Measurements from ENCODE around the gene NBAS. TPM values are rescaled to one million over a fixed set of nuclear protein-coding genes. Genes with fewer than 3 reads are reported as not detected.

NBAS gene
- total and polyA plus RNA-seq, 2 donors (not counting 3 experiments of a cell fraction or from before 2014, with no cell fraction given), result 29.4 to 43.0 TPM

GRCh38 chr2:15544227-15544626 is 16.9 kb downstream of the NBAS start:
- ChIA-PET POLR2A (no interaction called here), CTCF (interaction anchor here (1.2 to 1.5 kb wide), 2 partner anchors 12 to 17 kb away, joined by 3 to 5 read pairs; partner anchors contain the start of gene NBAS)

More at GRCh38 chr2:15544227-15544626, 16.9 kb downstream of the NBAS start:
- BruUV-seq (replicated peaks), result no TSS peak
- Histone ChIP-seq H3K9ac (replicated peaks; ENCODE audit: extremely low read depth, insufficient read depth, low read length) (no peak overlapping the region), H3K4me3 (replicated peaks in 1 of 3; ENCODE audit: insufficient read depth in 1 of 3, low read depth in 1 of 3, low read length in 3 of 3) (no peak overlapping the region), H4K20me1 (replicated peaks; ENCODE audit: control insufficient read depth, extremely low read depth, insufficient read depth, low read length) (no peaks in the 10 kb centered on the region), H3K27ac (ENCODE audit: insufficient read depth, low read depth, low read length) (no peak overlapping the region), H3K9me3 (replicated peaks; ENCODE audit: control insufficient read depth, insufficient read depth, low read length) (no peaks in the 10 kb centered on the region), H3K27me3 (ENCODE audit: control insufficient read depth in 2 of 2, insufficient read depth in 2 of 2, low read length in 2 of 2) (no peaks in the 10 kb centered on the region), H3K36me3 (ENCODE audit: control insufficient read depth in 2 of 2, extremely low read depth in 1 of 2, insufficient read depth in 2 of 2, low read length in 2 of 2) (peaks cover 0 to under 1% of the 10 kb centered on the region in 2 experiments), H3K4me1 (ENCODE audit: control insufficient read depth, extremely low read depth, insufficient read depth, low read length) (no peaks in the 10 kb centered on the region), H3K4me2 (ENCODE audit: insufficient read depth, low read length) (no peak overlapping the region), H3K9me1 (replicated peaks; ENCODE audit: control insufficient read depth, extremely low read depth, insufficient read depth, low read length) (no peaks in the 10 kb centered on the region), H3K79me2 (ENCODE audit: control insufficient read depth, insufficient read depth, low read length) (no peaks in the 10 kb centered on the region), H2AFZ (ENCODE audit: low read depth, low read length) (no peak overlapping the region)
- FAIRE-seq, result no peak
- dilution Hi-C loops (cut with MboI; ENCODE audit: extremely low pct_ligation_motif_present, low sequenced_read_pairs), result no loop called here
- TF ChIP-seq MYC (IDR thresholded peaks at IDR 0.05; ENCODE audit: low read depth, low read length) (no peak), POLR2A (IDR thresholded peaks at IDR 0.05; ENCODE audit: low read depth, low read length) (no peak), MAX (IDR thresholded peaks at IDR 0.05; ENCODE audit: insufficient read depth, insufficient read length) (no peak), POLR2AphosphoS5 (IDR thresholded peaks at IDR 0.05; ENCODE audit: insufficient read depth, low read depth, low read length) (no peak), CTCF (IDR thresholded peaks at IDR 0.05; ENCODE audit: extremely low read depth in 1 of 2, insufficient read depth in 1 of 2, low read depth in 1 of 2, low read length in 2 of 2) (no peak), GATA2 (IDR thresholded peaks at IDR 0.05; ENCODE audit: insufficient read depth, insufficient read length, low read depth, low read length) (no peak), JUN (IDR thresholded peaks at IDR 0.05; ENCODE audit: borderline replicate concordance, insufficient read depth, insufficient read length, low read depth) (no peak), EZH2 (IDR thresholded peaks at IDR 0.05; ENCODE audit: borderline replicate concordance, low read depth, low read length, severe bottlenecking) (no peak), FOS (IDR thresholded peaks at IDR 0.05; ENCODE audit: borderline replicate concordance, insufficient read depth, low read length) (no peak)
- intact Hi-C loops (cut with micrococcal nuclease), result no loop called here
- no peak for DNase-seq (ENCODE audit: low read depth, low spot score)

Data from endothelial cell of umbilical vein (primary cell).